Testis (tissue), 3 donors: ENCODE data around the gene MLH3. TPM values are rescaled to one million over a fixed set of nuclear protein-coding genes. Genes with fewer than 3 reads are reported as not detected.
A peak's percentile ranks its signal among the peaks of the same experiment; 100 is the strongest.

Source experiments
- DNase-seq: peaks from one replicate; pipeline ENCODE4 v3.0.0-alpha.2; 2019
- H3K27ac ChIP-seq, 2 donors: fragments of 200-600 bp; sonication (generic); one replicate each; pipeline ENCODE4 v1.5.1; 2019
- H3K27me3 ChIP-seq: fragments of 200-600 bp; sonication (generic); one replicate; pipeline ENCODE4 v1.5.1; 2019
- H3K36me3 ChIP-seq: fragments of 200-600 bp; sonication (generic); one replicate; pipeline ENCODE4 v1.5.1; 2017; ENCODE audit warnings: low read depth; ENCODE audit errors: missing control alignments
- H3K4me1 ChIP-seq: fragments of 200-600 bp; sonication (generic); one replicate; pipeline ENCODE4 v1.5.1; 2019
- H3K4me3 ChIP-seq, 2 donors: fragments of 200-600 bp; sonication (generic); one replicate each; pipeline ENCODE4 v1.5.1; 2017 to 2019
- H3K9me3 ChIP-seq: fragments of 200-600 bp; sonication (generic); one replicate; pipeline ENCODE4 v1.5.1; 2017
- POLR2A ChIP-seq: fragments of 450-650 bp; IDR thresholded peaks from one replicate; pipeline ENCODE4 v1.6.1; 2017; ENCODE audit warnings: antibody characterized with exemption, mild to moderate bottlenecking, moderate library complexity
- WGBS, 2 donors: methylation state at CpG; one replicate each; pipeline ENCODE4 v1.1.5; 2018; 5-methylcytosine and 5-hydroxymethylcytosine counted together
- intact Hi-C: fragments of 100-400 bp; cut with DNase I; formaldehyde crosslinking; loops from one replicate; pipeline ENCODE4 v1.15.1; 2023; ENCODE audit warnings: low total_unique reads
- polyA plus RNA-seq: library from polyadenylated mRNA; stranded (reverse); fragments of 350-450 nt; fragmentation: Illumina TruSeq; extraction: RNeasy Lipid Tissue Mini Kit (QIAGEN cat#74804); gene quantifications from one replicate; pipeline ENCODE4 v1.2.3, GENCODE V29; 2014; ENCODE audit warnings: low read depth, low replicate concordance; ENCODE audit not compliant: insufficient read depth
- total RNA-seq, 2 donors: library from RNA; depleted of rRNA; stranded (reverse); fragments of >200 nt; gene quantifications; one replicate each; pipeline ENCODE4 v1.2.3, GENCODE V29; 2016
- TF ChIP-seq, protein P1 (sequence below), 3 experiments: fragments of 450-650 bp in 2 of 3; fragments of 200-600 bp in 1 of 3; sonication (generic) in 1 of 3; IDR thresholded peaks; one replicate each; pipeline ENCODE4 v1.5.1; 2016 to 2019; ENCODE audit warnings: antibody characterized with exemption in 3 of 3, mild to moderate bottlenecking in 2 of 3, moderate library complexity in 1 of 3

Gene MLH3
- total and polyA plus RNA-seq, 3 donors from 2014 or later = 21.5 to 36.2 (median 31.8) TPM

DNA sequence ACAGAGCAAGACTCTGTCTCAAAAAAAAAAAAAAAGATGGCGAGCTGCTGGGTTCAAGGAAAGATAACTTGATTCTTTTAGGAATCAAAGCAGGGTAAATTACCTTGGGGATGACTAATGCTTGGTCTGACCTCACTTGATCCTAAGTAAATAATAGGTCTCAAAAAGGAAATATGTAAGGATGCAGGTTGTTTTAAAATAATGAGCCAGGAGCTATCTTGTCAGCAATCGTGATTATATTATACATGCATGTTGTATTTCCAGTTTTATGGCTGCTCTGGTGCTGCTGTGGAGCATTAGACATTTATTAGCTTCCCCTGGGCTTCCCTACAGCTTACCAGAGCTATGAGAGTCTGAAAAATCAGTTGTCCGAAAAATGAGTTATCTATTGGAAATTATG is 45.9 kb downstream of the MLH3 start:
- Histone ChIP-seq H3K36me3 (no peaks in the 10 kb centered on the region), H3K4me3 (no peak overlapping the region), H3K27me3 (no peaks in the 10 kb centered on the region), H3K4me1 (peaks cover 10% of the 10 kb centered on the region), H3K9me3 (no peaks in the 10 kb centered on the region), H3K27ac (no peak overlapping the region)
- intact Hi-C loops = no loop called here
- TF ChIP-seq POLR2A = no peak
- TF ChIP-seq, protein P1, sequence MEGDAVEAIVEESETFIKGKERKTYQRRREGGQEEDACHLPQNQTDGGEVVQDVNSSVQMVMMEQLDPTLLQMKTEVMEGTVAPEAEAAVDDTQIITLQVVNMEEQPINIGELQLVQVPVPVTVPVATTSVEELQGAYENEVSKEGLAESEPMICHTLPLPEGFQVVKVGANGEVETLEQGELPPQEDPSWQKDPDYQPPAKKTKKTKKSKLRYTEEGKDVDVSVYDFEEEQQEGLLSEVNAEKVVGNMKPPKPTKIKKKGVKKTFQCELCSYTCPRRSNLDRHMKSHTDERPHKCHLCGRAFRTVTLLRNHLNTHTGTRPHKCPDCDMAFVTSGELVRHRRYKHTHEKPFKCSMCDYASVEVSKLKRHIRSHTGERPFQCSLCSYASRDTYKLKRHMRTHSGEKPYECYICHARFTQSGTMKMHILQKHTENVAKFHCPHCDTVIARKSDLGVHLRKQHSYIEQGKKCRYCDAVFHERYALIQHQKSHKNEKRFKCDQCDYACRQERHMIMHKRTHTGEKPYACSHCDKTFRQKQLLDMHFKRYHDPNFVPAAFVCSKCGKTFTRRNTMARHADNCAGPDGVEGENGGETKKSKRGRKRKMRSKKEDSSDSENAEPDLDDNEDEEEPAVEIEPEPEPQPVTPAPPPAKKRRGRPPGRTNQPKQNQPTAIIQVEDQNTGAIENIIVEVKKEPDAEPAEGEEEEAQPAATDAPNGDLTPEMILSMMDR (IDR thresholded peaks at IDR 0.05) = no peak
- DNase-seq = no peak
- 88 to 94% methylated on average over 3 of the region's 3 CpGs for WGBS, 2 donors

DNA sequence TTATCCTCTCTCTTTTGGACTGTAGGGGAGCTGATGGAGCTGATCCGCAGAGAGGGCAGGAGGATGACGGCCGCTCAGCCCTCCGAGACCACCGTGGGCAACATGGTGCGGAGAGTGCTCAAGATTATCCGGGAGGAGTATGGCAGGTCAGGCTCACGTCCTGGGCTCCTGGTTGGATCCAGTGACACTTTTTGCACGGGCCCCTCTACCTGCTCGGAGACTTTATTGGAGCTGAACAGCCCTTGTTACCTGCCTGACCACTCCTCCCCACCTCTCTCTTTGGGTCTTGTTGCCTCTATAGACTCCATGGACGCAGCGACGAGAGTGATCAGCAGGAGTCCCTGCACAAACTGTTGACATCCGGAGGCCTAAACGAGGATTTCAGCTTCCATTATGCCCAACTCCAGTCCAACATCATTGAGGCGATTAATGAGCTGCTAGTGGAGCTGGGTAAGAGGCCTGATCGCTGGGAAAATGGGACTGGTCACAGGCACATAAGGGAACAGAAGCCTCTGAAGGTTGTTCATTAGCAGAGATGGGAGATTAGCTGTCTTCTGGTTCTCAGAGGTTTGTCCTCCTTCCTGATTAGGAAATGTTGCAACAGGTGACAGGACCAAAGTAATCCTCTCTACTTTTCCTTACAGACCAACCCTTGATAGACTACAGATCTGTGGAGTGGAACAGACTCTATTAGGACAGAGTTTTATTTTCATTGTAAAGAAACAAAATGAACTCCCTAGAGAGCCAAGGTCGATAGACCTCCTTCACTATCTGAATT is 47.8 kb downstream of the MLH3 start:
- Histone ChIP-seq H3K27me3 (no peaks in the 10 kb centered on the region), H3K4me3 (peak overlapping the region; percentile 75 to 82), H3K36me3 (no peaks in the 10 kb centered on the region), H3K9me3 (no peaks in the 10 kb centered on the region), H3K4me1 (peaks cover 10% of the 10 kb centered on the region), H3K27ac (peak overlapping the region; percentile 80 to 88)
- WGBS, 2 donors = 5 to 6% methylated on average over 15 to 18 of the region's 18 CpGs
- TF ChIP-seq, protein P1 (IDR thresholded peaks at IDR 0.05) = no peak
- no peak for TF ChIP-seq POLR2A
- DNase-seq = no peak
- intact Hi-C loops = no loop called here

DNA sequence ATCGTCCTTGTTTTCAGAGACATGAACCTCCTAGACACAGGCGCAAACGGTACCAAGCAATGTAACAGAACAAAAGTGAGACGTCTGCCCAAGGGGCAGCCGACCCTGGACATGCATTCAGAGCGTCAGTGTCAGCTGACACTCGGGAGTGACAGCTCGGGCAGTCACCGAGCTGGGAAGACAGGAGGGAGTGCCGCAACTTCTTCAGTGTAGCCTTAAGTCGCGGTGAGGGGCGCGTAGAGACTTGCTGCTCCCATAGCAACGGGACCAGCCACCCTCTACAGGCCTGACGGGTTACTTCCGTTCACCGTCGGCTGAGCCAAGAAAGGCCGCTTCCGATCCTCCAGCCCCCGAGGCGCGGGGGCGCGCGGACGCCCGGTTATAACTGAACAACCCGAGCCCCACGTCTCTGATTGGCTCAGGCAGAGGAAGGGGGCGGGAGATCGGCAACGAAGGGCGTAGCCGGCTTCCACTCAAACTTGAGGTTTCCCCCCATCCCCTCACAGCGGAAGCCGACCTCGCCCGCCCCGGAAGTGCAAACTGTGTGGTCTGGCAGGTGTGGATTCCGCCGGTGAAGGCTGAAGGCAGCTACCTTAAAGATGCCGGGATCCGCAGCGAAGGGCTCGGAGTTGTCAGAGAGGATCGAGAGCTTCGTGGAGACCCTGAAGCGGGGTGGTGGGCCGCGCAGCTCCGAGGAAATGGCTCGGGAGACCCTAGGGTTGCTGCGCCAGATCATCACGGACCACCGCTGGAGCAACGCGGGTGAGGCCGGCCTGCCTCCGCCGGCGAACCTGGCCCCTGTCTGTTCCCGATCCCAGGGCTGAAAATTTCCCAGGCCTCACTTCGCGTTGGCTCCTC is 48.6 kb downstream of the MLH3 start, which contains the start of gene EIF2B2:
Gene EIF2B2, plus strand, starts transcription at position 530 of the 858 bp plus-strand sequence. Its CDS starts 70 bp downstream, at position 600.
- 1 to 7% methylated on average over 3 to 66 of the region's 66 CpGs for WGBS, 2 donors
- Histone ChIP-seq H3K36me3 (no peaks in the 10 kb centered on the region), H3K9me3 (no peaks in the 10 kb centered on the region), H3K4me3 (peak within 1 kb of the TSS; percentile 75 to 82), H3K27me3 (no peaks in the 10 kb centered on the region), H3K27ac (peak within 1 kb of the TSS; percentile 80 to 88), H3K4me1 (peaks cover 10% of the 10 kb centered on the region)
- TF ChIP-seq, protein P1 (IDR thresholded peaks at IDR 0.05) = peak; percentile 8 to 47 (median 36)
- TF ChIP-seq POLR2A = peak; percentile 47
- intact Hi-C loops = no loop called here
- peak; percentile 99 for DNase-seq

DNA sequence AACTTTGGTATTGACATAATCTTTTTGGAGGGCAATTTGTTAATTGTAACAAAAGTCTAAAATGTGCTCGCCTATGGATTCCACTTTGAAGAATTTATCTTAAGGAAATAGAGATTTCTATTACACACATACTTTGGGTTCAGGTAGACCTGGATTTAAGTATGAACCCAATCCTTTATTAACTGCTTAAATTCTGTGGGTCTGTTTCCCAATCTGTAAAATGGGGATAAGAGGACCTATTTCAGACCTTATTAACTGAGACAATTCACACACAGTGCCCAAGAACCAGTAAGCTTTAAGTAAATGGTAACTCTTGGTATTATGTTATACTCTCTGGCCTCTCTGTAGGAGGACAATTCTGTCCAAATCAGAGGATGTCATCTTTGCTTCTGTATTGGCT is 49.4 kb downstream of the MLH3 start:
- peak overlapping the region; percentile 80 to 88 for H3K27ac ChIP-seq
- H3K4me3 ChIP-seq = peak overlapping the region; percentile 75 to 82
- no peaks in the 10 kb centered on the region for H3K36me3 ChIP-seq
- H3K4me1 ChIP-seq = peaks cover 10% of the 10 kb centered on the region
- no peak for DNase-seq
- no peaks in the 10 kb centered on the region for H3K9me3 ChIP-seq
- intact Hi-C loops = no loop called here
- WGBS, 2 donors = 51 to 76% methylated on average over 1 of the region's 1 CpG
- no peak for TF ChIP-seq POLR2A
- TF ChIP-seq, protein P1 (IDR thresholded peaks at IDR 0.05) = no peak
- no peaks in the 10 kb centered on the region for H3K27me3 ChIP-seq
